Gastrocnemius medialis (tissue), 4 donors: Measurements from ENCODE around the gene EIF2S2. TPM values are rescaled to one million over a fixed set of nuclear protein-coding genes. Genes with fewer than 3 reads are reported as not detected.
A peak's percentile ranks its signal among the peaks of the same experiment; 100 is the strongest.

Source experiments
- ATAC-seq, 2 donors: fragments of 150-250 bp; one replicate each; pipeline ENCODE4 v1.9.1; 2016
- DNase-seq, 2 donors: peaks; one replicate each; pipeline ENCODE4 v3.0.0-alpha.2; 2019
- H3K27ac ChIP-seq, 4 donors: fragments of 200-600 bp; sonication (generic); 1 replicate in 1 of 4; 2 replicates in 3 of 4; pipeline ENCODE4 v1.5.1; 2016 to 2018; ENCODE audit warnings: mild to moderate bottlenecking in 2 of 4, moderate library complexity in 1 of 4
- H3K27me3 ChIP-seq, 3 donors: fragments of 200-600 bp; sonication (generic) in 2 of 3; 1 replicate in 1 of 3; 2 replicates in 2 of 3; pipeline versions ENCODE4 v1.5.1 to v1.6.0; 2016 to 2019; ENCODE audit warnings: mild to moderate bottlenecking in 1 of 3, moderate library complexity in 1 of 3
- H3K36me3 ChIP-seq, 2 donors: fragments of 200-600 bp; sonication (generic) in 1 of 2; one replicate each; pipeline ENCODE4 v1.5.1; 2017 to 2018
- H3K4me1 ChIP-seq, 2 donors: fragments of 200-600 bp; sonication (generic) in 1 of 2; one replicate each; pipeline ENCODE4 v1.5.1; 2016 to 2017; ENCODE audit warnings: mild to moderate bottlenecking in 2 of 2
- H3K4me3 ChIP-seq, 4 donors: fragments of 200-600 bp; sonication (generic) in 3 of 4; 1 replicate in 1 of 4; 2 replicates in 3 of 4; pipeline ENCODE4 v1.5.1; 2016 to 2019; ENCODE audit warnings: mild to moderate bottlenecking in 2 of 4
- H3K9me3 ChIP-seq, 3 donors: fragments of 200-600 bp; sonication (generic) in 2 of 3; 1 replicate in 1 of 3; 2 replicates in 2 of 3; pipeline ENCODE4 v1.5.1; 2016 to 2019
- POLR2A ChIP-seq, 2 donors: fragments of 450-650 bp; IDR thresholded peaks; one replicate each; pipeline ENCODE4 v1.6.1; 2017; ENCODE audit warnings: antibody characterized with exemption in 2 of 2, mild to moderate bottlenecking in 2 of 2, moderate library complexity in 2 of 2
- in situ Hi-C, 4 donors: fragments of 200-750 bp; cut with MboI; loops; one replicate each; pipeline versions ENCODE4 v1.15.0 to v1.8.0; 2017; ENCODE audit warnings: low sequenced_read_pairs in 4 of 4
- intact Hi-C: fragments of 100-400 bp; cut with DNase I; formaldehyde crosslinking; loops from one replicate; pipeline ENCODE4 v1.15.1; 2023; ENCODE audit warnings: low total_unique reads
- total RNA-seq, 4 donors: library from RNA; depleted of rRNA; stranded (reverse); fragments of >200 nt; gene quantifications; one replicate each; pipeline versions ENCODE4 v1.1.0 to v1.2.3, GENCODE V29; 2016
- TF ChIP-seq, protein P1 (sequence below), 5 experiments: fragments of 450-650 bp in 3 of 5; fragments of 200-600 bp in 2 of 5; sonication (generic) in 2 of 5; IDR thresholded peaks in 4 of 5; conservative IDR thresholded peaks in 1 of 5; 1 replicate in 4 of 5; 2 replicates in 1 of 5; pipeline ENCODE4 v1.5.1; 2016 to 2019; ENCODE audit warnings: antibody characterized with exemption in 5 of 5, mild to moderate bottlenecking in 3 of 5, moderate library complexity in 3 of 5

The EIF2S2 gene
- total RNA-seq, 4 donors from 2014 or later, result 79.0 to 85.2 (median 83.9) TPM

DNA sequence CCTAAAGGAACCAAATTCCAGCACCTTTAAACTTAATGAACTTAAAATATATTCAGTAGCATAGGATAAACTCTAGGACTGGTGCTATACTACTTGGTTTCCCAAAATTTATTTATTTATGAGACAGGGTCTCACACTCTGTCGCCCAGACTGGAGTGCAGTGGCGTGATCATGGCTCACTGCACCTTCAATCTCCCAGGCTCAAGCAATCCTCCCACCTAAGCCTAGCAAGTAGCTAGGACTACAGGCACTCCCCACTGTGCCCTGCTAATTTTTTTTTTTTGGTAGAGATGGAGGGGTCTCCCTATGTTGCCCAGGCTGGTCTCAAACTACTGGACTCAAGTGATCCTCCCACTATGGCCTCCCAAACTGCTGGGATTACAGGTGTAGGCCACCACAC, 21.4 kb downstream of the EIF2S2 start:
- in situ Hi-C loops (no loop called here), intact Hi-C loops (no loop called here)
- H3K27ac ChIP-seq, result peak overlapping the region in 2 of 4 donors; percentile 41 to 52
- no peak overlapping the region for H3K4me3 ChIP-seq
- no peaks in the 10 kb centered on the region for H3K9me3 ChIP-seq
- TF ChIP-seq POLR2A (IDR thresholded peaks at IDR 0.05), result no peak
- TF ChIP-seq, protein P1, sequence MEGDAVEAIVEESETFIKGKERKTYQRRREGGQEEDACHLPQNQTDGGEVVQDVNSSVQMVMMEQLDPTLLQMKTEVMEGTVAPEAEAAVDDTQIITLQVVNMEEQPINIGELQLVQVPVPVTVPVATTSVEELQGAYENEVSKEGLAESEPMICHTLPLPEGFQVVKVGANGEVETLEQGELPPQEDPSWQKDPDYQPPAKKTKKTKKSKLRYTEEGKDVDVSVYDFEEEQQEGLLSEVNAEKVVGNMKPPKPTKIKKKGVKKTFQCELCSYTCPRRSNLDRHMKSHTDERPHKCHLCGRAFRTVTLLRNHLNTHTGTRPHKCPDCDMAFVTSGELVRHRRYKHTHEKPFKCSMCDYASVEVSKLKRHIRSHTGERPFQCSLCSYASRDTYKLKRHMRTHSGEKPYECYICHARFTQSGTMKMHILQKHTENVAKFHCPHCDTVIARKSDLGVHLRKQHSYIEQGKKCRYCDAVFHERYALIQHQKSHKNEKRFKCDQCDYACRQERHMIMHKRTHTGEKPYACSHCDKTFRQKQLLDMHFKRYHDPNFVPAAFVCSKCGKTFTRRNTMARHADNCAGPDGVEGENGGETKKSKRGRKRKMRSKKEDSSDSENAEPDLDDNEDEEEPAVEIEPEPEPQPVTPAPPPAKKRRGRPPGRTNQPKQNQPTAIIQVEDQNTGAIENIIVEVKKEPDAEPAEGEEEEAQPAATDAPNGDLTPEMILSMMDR (IDR thresholded peaks at IDR 0.05 in 4 of 5, conservative IDR thresholded peaks at IDR 0.05 in 1 of 5), result no peak
- peaks cover 7 to 13% of the 10 kb centered on the region in 2 donors for H3K4me1 ChIP-seq
- DNase-seq (no peak), ATAC-seq (no peak)
- H3K27me3 ChIP-seq, result no peaks in the 10 kb centered on the region
- H3K36me3 ChIP-seq, result peaks cover 0 to 91% of the 10 kb centered on the region in 2 donors

DNA sequence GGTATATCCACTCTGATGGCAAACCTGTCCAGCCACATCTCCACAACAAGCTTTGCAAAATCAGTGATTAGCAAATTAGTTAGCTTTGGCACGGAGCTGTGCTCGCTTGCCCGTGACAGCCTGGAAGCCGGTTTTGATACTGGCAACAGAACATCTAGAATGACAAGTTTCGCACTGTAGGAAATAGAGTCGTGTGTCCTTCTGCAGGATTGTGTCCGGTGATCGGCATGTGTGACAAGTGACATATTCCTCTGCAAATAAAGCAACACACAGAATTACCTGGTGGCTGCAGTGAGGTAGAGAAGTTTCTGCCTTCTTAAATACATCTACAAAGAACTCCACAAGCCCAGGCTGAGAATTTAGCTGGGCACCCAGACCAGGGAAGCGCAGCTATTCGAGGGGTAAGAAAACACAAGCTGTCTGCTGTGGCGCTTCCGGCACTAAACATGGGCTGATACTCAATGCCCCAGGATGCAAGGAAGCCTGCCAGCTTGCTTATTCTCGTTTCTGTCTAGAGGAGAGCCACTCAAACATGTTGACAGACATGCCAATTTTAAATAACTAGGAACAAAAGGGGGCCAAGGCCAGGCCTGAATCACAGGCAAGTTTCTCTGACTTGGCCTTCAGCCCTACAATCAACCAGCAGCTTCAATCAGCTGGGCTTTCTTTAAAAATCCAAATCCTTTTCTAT, 22.2 kb downstream of the EIF2S2 start:
- in situ Hi-C loops, result loop anchor here in 1 of 4 donors (10.0 kb wide), 1 partner anchor 95 kb away; the partner anchor contains the start of gene RALY
- DNase-seq (no peak), ATAC-seq (no peak)
- intact Hi-C loops, result no loop called here
- no peak overlapping the region for H3K4me3 ChIP-seq
- peak overlapping the region in 3 of 4 donors; percentile 19 to 52 (median 41) for H3K27ac ChIP-seq
- H3K4me1 ChIP-seq, result peaks cover 7 to 13% of the 10 kb centered on the region in 2 donors
- no peaks in the 10 kb centered on the region for H3K27me3 ChIP-seq
- no peaks in the 10 kb centered on the region for H3K9me3 ChIP-seq
- TF ChIP-seq POLR2A (IDR thresholded peaks at IDR 0.05), result no peak
- TF ChIP-seq, protein P1 (IDR thresholded peaks at IDR 0.05 in 4 of 5, conservative IDR thresholded peaks at IDR 0.05 in 1 of 5), result no peak
- H3K36me3 ChIP-seq, result peaks cover 0 to 87% of the 10 kb centered on the region in 2 donors

DNA sequence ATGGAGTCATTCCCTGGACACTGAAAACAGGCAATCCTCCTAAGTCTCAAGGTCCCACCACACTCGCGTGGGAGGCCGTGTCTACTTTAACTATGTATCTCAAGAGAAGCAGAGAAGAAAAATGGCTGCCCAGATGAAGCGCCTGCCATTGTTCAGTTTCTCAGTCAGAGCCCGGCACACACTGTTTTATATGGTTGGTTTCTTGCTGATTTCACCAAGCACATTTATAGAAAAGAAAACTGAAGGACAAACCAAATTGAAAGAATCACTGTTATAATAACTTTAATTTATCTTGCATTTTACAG, 22.9 kb downstream of the EIF2S2 start:
- H3K36me3 ChIP-seq, result peaks cover 0 to 80% of the 10 kb centered on the region in 2 donors
- ATAC-seq (no peak), DNase-seq (no peak)
- H3K4me1 ChIP-seq, result peaks cover 12 to 19% of the 10 kb centered on the region in 2 donors
- H3K27ac ChIP-seq, result peak overlapping the region in 1 of 4 donors; percentile 27
- intact Hi-C loops, result no loop called here
- TF ChIP-seq POLR2A (IDR thresholded peaks at IDR 0.05), result no peak
- TF ChIP-seq, protein P1 (IDR thresholded peaks at IDR 0.05 in 4 of 5, conservative IDR thresholded peaks at IDR 0.05 in 1 of 5), result no peak
- no peaks in the 10 kb centered on the region for H3K9me3 ChIP-seq
- H3K4me3 ChIP-seq, result no peak overlapping the region
- no peaks in the 10 kb centered on the region for H3K27me3 ChIP-seq
- in situ Hi-C loops, result loop anchor here in 1 of 4 donors (10.0 kb wide), 1 partner anchor 94 kb away; the partner anchor contains the start of gene RALY

DNA sequence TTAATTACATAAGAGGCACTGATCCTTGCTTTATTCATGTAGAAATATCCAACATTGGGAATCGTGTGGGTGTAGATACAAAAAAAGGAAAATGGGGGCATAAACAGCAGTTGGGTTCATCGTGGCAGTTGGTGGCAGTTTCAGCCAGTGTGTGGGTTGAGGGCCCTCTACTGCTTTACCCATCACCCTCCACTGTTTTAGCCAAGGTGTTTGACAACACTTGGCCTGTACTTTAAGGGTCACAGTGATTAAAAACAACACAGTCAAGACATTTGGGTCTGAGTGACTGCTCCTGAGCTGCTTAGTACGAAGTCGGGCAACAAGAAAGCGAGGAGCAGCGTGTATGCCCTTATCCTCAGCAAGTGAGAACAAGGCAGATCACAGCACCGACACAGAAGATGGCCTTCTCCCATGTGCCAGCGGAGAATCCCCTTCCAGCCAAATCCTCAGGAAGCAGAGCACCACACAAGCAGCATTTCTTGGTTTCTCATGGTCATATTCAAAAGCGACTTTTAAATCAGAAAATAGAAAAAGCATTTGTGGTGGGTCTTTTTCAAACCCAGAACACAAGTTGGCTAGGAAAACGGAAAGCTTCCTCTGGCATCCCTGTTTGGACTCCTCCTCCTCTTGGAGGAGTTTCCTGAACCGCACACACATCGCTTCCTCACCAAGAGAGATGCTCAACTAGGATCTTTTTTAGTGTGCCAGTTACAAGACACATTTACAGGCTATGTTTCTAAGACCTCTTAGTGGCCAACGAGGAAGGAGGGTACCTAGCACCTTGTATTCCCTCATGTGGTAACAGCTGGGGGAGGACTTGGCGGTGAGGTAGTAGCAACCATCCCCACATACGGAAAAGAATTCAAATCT, 23.5 kb downstream of the EIF2S2 start:
- no peak for TF ChIP-seq POLR2A (IDR thresholded peaks at IDR 0.05)
- TF ChIP-seq, protein P1 (IDR thresholded peaks at IDR 0.05 in 4 of 5, conservative IDR thresholded peaks at IDR 0.05 in 1 of 5), result no peak
- Histone ChIP-seq H3K27me3 (no peaks in the 10 kb centered on the region), H3K36me3 (peaks cover 0 to 74% of the 10 kb centered on the region in 2 donors), H3K4me3 (no peak overlapping the region), H3K9me3 (no peaks in the 10 kb centered on the region), H3K27ac (peak overlapping the region in 1 of 4 donors; percentile 27), H3K4me1 (peaks cover 13 to 20% of the 10 kb centered on the region in 2 donors)
- no peak for DNase-seq
- intact Hi-C loops (no loop called here), in situ Hi-C loops (loop anchor here in 1 of 4 donors (10.0 kb wide), 1 partner anchor 94 kb away; the partner anchor contains the start of gene RALY)
- ATAC-seq, result no peak
